NOMO-1 treated with dmso at 0.1 percent for 144 hours (cell line): ENCODE data around the gene CCDC88B.
A peak's percentile ranks its signal among the peaks of the same experiment; 100 is the strongest.

Source experiments
- DNase-seq: peaks from one replicate; lab custom pipeline; 2025; ENCODE audit not compliant: unreplicated experiment; lab: John Stamatoyannopoulos, UW

The CCDC88B gene

GRCh38 chr11:64379817-64380709, 40.1 kb downstream of the CCDC88B start:
- DNase-seq = no peak

DNA sequence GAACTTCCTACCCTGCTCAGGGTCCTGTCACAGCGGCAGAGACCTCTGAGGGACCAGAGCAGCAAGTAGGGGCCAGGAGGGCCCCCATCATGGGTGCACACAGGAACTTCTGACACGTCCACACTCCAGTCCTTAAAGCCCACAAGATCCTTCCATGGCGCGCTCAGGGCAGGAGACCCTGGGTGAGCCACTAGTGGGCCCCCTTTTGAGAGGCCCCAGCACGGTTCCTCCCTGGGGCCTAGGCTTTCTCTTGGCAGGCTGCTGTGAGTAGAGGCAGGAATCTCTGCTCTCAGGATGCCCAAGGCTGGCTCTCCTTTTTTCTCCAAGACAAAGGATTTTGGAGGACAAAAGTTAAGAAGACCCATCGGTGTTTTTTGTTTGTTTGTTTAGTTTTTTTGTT, 41.3 kb downstream of the CCDC88B start:
- DNase-seq = no peak

DNA sequence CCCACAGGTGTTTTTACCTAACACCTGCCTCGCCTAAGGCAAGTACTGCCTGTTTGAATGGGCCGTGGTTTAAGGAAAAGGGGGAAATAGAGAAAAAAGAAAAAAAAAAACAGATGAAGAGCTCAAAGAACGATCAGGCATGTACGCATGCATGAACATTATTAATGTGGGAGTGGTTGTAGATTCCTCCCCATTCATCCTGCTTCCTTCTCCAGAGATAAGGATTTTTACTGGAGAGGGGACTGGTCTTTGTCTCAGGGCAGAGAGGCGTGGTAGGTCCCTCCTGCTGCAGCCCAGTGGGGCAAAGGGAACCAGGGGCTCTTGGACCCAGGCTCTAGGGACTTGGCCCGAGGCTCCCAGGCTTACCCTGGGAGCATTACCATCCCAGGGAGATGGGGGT, 42.0 kb downstream of the CCDC88B start:
- no peak for DNase-seq

DNA sequence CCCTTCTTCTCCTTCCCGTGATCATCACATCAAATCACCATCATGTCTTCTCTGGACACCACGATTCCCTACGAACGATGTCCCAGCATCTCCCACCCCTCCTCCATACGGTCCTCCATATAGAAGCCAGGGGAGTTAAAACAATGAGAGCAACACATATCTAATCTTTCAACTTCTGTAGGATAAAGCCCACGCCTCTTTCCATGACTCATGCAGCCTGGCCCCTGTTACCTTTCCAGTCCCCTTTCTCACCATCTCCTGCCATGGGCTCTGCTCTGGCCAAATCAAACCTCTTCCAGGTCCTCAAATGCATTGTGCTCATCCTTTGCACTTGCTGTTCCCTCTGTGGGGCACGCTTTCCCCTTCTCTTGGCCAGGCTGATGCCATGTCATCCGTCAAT, 42.6 kb downstream of the CCDC88B start:
- DNase-seq = no peak

DNA sequence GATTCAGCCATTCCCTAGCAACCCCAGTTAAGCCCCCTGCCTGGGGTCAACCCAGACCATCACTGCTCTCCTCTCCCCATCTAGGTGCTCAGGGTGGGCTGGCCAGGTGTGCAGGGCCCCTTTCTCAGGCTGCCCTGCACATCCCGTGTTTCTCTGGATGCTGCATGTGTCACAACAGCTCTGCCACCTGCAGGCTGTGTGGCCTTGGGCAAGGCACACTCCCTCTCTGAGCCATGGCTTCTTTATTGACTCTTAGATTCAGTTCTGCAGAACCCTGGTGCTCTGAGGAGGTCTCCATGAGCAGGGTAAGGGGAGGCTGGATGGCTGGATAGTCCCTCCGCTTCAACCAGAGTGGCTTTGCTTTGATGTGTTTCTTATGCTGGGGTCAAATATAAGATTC, 43.6 kb downstream of the CCDC88B start:
- no peak for DNase-seq

DNA sequence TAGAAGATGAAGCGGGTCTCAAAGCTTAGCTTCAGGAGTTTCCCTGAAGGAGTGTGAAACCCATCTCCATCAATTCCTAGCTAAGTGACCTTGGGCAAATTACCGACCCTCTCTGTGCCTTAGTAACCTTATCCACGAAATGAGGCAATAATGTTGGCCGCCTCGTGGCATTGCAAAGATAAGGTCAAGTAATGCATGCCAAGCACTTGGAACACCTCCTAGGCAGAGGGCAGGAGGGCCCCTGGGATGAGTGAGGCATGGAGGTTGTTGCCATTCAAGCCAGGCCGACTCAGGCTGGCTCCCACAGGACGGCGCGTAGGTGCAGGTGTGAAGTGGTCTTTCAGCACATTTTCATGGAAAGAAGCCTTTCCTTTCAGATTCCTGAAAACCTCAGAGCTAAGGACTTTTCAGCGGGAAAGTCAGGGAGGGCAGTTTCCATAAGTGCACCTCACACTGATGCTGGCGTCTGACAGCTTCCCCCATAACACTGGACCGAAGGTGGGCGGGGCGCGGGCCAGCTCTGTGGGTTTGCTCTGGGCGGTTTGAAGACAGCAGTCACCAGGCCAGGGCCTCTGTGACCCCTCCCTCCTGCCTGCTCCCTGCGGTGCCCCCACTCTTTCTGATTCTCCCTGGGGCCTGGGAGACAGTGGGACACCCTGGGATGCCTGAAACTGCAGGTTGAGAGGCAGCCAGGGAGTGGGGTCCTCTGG, 44.2 kb downstream of the CCDC88B start:
- no peak for DNase-seq

DNA sequence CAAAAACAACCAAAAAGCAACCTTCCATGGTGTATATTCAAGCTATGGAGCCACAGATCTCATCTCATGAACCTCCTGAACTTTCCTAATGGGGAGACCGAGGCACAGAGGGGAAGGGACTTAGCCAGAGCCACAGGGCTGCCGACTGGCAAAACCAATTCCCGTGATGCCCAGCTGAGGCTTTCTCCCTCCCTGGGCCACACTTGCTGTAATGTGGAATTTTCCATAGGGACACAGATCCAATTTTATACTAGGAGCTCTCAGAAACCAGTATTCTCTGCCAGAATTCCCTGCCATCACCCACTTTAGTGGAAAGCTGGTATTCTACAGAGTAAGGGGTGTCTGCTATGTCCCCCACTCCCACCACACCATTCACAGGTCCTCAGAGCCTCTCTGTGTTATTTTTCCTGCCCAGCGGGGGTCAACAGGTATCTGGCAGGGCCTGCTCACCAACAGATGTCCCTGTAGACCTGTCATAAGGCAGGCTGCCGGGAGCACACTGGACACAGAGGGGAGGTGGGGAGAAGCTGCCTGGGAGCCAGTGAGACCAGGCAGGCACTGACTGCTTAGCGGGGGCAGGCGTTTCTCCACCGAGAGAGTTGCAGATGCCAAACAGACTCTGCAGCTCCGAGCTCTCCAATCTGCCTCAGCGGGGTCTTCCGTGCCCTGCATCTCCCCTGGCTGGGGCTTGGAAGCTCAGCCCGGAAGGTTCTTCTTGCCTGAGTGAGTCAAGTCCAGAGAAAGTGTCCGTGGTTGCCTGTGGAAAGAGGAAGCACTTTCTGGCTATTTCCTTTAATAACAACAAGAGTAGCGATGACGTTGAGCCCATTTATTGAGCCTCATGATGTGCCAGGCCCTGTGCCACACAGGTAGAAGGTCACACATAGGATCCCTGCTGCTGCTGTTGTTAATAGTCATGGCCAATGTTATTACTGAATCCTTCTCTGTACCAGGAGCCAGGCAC, 45.3 kb downstream of the CCDC88B start:
- DNase-seq = peak; percentile 45

DNA sequence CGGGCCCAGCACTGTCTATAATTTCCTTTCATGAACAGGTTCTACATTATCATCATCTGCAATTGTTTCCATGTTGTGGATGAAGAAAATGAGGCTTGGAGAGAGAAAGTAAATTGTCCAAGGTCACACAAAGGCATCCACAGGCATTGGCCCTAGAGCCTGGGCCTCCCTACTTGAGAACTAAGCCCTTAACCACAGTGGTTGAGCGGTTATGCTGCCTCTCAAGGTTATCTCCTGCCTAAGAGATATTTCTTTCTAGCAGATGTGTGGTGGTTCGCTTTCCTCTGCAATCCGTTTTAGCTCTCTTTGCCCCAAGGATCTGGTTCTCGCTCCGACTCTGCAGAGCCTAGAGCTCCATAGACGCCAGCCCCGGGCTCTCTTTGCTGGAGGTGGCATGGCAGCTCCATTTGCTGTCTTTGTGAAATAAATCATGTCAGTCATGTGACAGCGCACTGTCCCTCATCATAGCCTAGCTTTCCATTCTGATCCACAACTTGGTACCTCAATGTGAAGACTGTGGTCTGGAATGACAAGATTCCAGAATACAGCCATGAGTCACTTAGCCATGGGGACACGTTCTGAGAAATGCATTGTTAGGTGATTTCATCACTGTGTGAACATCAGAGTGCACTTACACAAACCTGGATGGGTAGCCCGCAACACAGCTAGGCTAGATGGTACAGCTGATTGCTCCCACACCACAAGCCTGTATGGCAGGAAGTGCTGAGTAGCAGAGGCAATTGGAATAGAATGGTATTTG, 46.1 kb downstream of the CCDC88B start:
- DNase-seq = peak; percentile 29

- no peak for DNase-seq
These were observed 47.9 kb downstream of the CCDC88B start for GRCh38 chr11:64387916-64388315.

DNA sequence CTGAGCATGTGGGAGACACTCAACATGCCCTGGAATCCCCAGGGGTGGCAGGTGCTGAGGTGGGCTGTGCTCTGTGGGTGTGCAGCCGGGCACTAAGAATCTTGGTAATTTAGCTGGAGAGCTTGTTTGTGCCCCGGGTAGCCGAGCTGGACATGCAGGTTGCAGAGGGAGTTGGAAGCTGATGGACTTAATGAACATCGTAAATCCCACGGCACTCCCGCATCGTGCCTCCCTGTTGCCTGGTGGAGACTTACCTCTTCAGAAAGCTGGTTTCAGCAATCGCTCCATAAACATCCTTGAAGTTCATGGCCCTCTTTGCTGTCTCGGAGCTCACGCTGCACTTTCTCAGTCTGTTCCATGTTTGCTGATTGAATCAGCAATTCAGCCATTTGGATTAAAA, 48.9 kb downstream of the CCDC88B start:
- no peak for DNase-seq

GRCh38 chr11:64389851-64390250, 49.8 kb downstream of the CCDC88B start:
- DNase-seq = no peak

DNA sequence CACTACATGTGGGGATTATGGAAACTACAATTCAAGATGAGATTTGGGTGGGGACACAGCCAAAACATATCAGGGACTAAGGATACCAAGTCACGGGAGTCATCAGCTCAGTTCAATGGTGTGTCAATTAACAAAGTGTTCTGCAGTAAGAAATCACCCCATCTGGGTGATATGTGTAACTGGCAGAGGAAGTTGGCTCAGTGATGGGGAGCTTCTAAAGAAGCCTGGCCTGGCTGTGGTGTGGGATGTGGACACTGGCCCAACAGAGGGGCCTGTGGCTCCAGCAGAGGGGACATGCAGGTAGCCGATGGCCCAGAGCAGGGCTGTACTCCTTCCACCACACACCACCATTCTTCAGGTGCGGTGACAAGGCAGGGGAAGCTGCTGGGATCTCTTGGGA, 50.6 kb downstream of the CCDC88B start:
- DNase-seq = no peak

DNA sequence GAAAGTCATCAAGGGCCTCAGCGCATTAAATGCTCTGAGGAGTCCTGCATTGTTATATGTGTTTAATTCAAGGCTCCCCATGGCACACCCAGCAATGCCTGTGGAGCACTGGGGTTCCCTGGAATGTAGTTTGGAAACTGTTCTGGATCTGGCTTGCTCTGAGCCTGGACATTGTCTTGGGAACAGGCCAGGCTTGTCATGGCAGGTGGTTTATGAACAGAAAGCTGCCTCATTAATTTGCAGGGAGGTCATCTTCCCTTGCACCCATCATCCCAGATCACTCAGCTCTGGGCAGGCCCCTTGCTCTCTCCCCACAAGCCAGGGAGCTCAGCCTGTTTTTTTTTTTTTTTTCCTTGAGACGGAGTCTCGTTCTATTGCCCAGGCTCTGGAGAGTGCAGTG, 51.8 kb downstream of the CCDC88B start:
- DNase-seq = no peak

DNA sequence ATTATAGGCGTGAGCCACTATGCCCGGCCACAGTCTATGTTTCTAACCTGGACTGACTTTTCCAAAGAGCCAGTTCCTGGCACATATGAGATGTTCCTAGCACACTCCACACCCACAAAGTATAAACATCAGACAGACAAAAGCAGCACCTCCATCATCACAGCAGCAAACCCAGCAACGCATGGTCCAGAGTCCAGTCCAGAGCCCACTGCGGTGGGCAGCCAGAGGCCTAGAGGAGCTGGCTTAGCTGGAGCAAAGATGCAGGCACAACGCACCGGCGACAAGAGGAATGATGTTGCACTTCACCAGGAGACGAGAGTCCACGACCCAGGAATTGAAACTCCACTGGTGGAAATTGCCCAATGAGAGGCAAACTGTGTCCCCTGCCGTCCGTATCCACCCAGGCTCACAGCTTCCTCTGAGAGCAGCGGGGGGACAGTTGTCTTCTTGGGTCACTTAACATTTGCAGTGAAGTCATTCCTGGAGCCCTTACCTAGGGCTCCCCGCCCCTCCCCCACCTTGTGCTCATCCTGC, 55.6 kb downstream of the CCDC88B start:
- DNase-seq = peak; percentile 39

- DNase-seq = peak; percentile 39
These were observed 56.1 kb downstream of the CCDC88B start for GRCh38 chr11:64396079-64396591.

DNA sequence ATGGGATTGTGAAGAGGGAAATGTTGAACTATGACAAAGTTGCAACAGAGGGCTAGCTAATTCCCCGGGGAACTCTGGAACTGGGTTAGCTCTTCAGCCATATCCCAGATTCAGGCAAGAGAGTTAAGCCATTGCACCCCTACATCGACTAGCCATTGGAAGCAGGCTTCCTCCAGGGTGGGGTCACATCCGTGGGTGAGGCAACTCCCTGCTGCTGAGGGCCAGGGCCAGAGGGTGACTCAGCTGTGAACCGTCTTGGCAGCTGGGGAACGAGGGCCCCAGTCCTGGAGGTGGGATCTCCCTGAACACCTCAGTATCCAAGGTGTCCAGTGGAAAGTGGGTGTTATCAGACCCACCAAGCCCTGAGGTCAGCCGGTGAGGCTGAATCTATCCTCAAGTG, 60.1 kb downstream of the CCDC88B start:
- peak; percentile 17 for DNase-seq

- DNase-seq = no peak
These were observed 60.7 kb downstream of the CCDC88B start for GRCh38 chr11:64400667-64401066.

DNA sequence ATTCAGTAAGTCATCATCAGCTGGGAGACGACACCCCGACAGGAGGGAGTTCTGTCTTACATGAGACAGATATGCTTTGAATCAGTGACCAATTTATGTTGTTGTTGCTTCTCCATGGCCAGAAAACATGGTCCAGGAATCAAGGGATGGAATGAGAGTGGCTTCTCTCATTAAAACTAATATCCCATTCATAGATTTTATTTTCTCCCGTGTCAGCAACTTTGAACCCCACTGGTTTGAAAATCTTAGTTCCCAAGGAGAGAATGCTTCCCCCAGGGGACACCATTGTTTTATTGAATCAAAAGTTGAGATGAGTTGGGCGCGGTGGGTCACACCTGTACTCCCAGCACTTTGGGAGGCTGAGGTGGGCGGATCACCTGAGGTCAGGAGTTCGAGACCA, 61.8 kb downstream of the CCDC88B start:
- DNase-seq = no peak

DNA sequence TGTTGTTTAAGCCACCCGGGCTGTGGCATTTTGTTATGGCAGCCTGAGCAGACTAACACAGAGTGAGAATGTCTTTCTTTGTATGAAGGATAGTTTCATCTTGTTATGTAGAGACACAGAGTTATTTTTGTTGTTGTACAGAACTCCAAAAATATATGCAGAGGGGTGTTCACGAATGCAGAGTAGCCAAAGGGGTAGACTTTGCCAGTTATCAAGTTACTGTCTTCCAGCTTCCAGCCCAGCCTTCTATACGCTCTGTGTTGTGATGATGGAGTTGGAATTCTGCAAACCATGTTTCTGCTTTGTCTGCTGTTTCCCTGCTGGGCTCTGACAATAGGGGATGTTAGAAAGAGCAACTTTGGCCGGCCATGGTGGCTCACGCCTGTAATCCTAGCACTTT, 63.1 kb downstream of the CCDC88B start:
- DNase-seq = no peak
